Measurements from ENCODE around the gene UBR3.

GRCh38 chr2:169963786-169964185 is 136.5 kb downstream of the UBR3 start:
- TF ChIP-seq YY1 (IDR thresholded peaks at IDR 0.05; ENCODE audit: insufficient read depth, insufficient read length), result no peak
- no peak for TF ChIP-seq ZNF274 (IDR thresholded peaks at IDR 0.05; ENCODE audit: low read depth, low read length)

Measured in NT2/D1 (cell line).